NCI-H774 (cell line): ENCODE data around the gene SOX6.
"Not testable (repeated sequence)": the region's sequence is repeated elsewhere in the genome, so short reads cannot be mapped to it uniquely, and the experiment has no call there.

ENCODE experiments used
- DNase-seq: peaks from one replicate; lab custom pipeline; 2025; lab: John Stamatoyannopoulos, UW

SOX6 gene

GRCh38 chr11:16095756-16096155, 260.6 kb downstream of the SOX6 start:
- no peak for DNase-seq

- no peak for DNase-seq
Observed at GRCh38 chr11:16093889-16094653, 262.3 kb downstream of the SOX6 start.

- DNase-seq = no peak
Observed at GRCh38 chr11:16091862-16092261, 264.5 kb downstream of the SOX6 start.

- DNase-seq = no peak
Observed at GRCh38 chr11:16089481-16089880, 266.9 kb downstream of the SOX6 start.

- no peak for DNase-seq
Observed at GRCh38 chr11:16088774-16089173, 267.6 kb downstream of the SOX6 start.

- DNase-seq = no peak
Observed at GRCh38 chr11:16087886-16088285, 268.5 kb downstream of the SOX6 start.

- no peak for DNase-seq
Observed at GRCh38 chr11:16086229-16086819, 270.0 kb downstream of the SOX6 start.

GRCh38 chr11:16082095-16083055, 274.0 kb downstream of the SOX6 start:
- DNase-seq = peak; percentile 78

- no peak for DNase-seq
Observed at GRCh38 chr11:16081382-16082094, 274.8 kb downstream of the SOX6 start.

GRCh38 chr11:16080688-16081381, 275.5 kb downstream of the SOX6 start:
- no peak for DNase-seq

GRCh38 chr11:16078936-16079335, 277.4 kb downstream of the SOX6 start:
- DNase-seq = no peak

- no peak for DNase-seq
Observed at GRCh38 chr11:16070573-16070972, 285.8 kb downstream of the SOX6 start.

GRCh38 chr11:16067268-16067667, 289.1 kb downstream of the SOX6 start:
- DNase-seq = not testable (repeated sequence)

GRCh38 chr11:16059332-16059731, 297.0 kb downstream of the SOX6 start:
- DNase-seq = no peak

- DNase-seq = no peak
Observed at GRCh38 chr11:16058671-16059070, 297.7 kb downstream of the SOX6 start.

GRCh38 chr11:16052750-16053149, 303.6 kb downstream of the SOX6 start:
- no peak for DNase-seq

- DNase-seq = no peak
Observed at GRCh38 chr11:16049611-16050010, 306.7 kb downstream of the SOX6 start.

- DNase-seq = no peak
Observed at GRCh38 chr11:16047073-16047472, 309.3 kb downstream of the SOX6 start.

- DNase-seq = no peak
Observed at GRCh38 chr11:16043617-16044016, 312.7 kb downstream of the SOX6 start.

- DNase-seq = no peak
Observed at GRCh38 chr11:16041207-16041606, 315.1 kb downstream of the SOX6 start.

- DNase-seq = no peak
Observed at GRCh38 chr11:16040151-16040550, 316.2 kb downstream of the SOX6 start.
